Measurements from ENCODE around the gene DRG2. TPM values are rescaled to one million over a fixed set of nuclear protein-coding genes. Genes with fewer than 3 reads are reported as not detected.
A peak's percentile ranks its signal among the peaks of the same experiment; 100 is the strongest.

DRG2 gene
- total RNA-seq, 6 experiments from 2014 or later, result 10.4 to 28.8 (median 17.3) TPM

DNA sequence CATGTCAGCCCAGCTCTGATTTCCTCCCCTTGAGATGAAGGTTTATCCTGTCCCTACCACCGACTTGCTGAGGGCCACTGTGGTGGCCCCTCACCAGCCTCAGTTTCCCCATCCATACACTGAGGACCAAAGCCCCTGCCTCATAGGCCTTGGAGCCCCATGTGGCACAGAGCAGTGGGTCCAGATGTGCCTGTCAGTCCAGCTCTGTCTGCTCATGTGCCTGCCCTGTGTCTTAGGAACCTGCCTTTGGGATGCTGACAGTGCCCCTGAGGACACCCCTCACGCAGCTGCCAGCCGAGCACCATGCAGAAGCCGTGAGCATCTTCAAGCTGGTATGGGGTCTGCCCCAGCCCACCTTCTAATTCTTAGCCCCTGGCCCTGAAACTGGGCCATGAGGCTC, 56.5 kb downstream of the DRG2 start:
- H3K9me3 ChIP-seq, result no peaks in the 10 kb centered on the region
- H3K27ac ChIP-seq, result no peak overlapping the region
- no peak overlapping the region for H3K4me3 ChIP-seq
- DNase-seq, result no peak
- ATAC-seq, result no peak
- 100% methylated on average over 3 of the region's 4 CpGs for WGBS (ENCODE audit: insufficient coverage, low coverage, low lambda C conversion rate, missing lambda C conversion rate)
- H3K27me3 ChIP-seq, result no peaks in the 10 kb centered on the region
- intact Hi-C loops (cut with DNase I), result no loop called here
- H3K4me1 ChIP-seq, result peaks cover 0 to 18% (median 6%) of the 10 kb centered on the region in 4 donors
- TF ChIP-seq POLR2A (IDR thresholded peaks at IDR 0.05), result no peak
- H3K36me3 ChIP-seq, result no peaks in the 10 kb centered on the region

DNA sequence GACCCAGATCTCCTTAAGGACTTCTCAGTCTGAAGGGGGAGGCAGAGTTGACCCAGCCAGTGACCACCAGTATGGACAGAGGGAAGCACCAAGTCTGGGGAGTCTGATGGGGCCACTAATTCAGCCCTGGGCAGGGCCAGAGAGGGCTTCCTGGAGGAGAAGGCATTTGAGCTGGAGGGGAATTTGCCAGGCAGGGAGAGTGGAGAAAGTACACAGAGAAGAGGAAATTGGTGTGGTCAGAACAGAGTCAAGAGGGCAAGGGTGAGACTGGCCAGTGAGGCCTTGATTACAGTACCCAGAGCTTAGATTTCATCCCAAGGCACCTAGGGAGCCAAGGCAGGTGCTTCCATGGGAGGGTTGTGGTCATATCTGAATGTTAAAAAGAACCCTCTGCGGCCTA, 57.1 kb downstream of the DRG2 start:
- Histone ChIP-seq H3K36me3 (no peaks in the 10 kb centered on the region), H3K27ac (no peak overlapping the region), H3K27me3 (no peaks in the 10 kb centered on the region), H3K4me3 (no peak overlapping the region), H3K4me1 (peaks cover 0 to 12% (median 3%) of the 10 kb centered on the region in 4 donors), H3K9me3 (no peaks in the 10 kb centered on the region)
- no peak for TF ChIP-seq POLR2A (IDR thresholded peaks at IDR 0.05)
- TF ChIP-seq, protein P1, sequence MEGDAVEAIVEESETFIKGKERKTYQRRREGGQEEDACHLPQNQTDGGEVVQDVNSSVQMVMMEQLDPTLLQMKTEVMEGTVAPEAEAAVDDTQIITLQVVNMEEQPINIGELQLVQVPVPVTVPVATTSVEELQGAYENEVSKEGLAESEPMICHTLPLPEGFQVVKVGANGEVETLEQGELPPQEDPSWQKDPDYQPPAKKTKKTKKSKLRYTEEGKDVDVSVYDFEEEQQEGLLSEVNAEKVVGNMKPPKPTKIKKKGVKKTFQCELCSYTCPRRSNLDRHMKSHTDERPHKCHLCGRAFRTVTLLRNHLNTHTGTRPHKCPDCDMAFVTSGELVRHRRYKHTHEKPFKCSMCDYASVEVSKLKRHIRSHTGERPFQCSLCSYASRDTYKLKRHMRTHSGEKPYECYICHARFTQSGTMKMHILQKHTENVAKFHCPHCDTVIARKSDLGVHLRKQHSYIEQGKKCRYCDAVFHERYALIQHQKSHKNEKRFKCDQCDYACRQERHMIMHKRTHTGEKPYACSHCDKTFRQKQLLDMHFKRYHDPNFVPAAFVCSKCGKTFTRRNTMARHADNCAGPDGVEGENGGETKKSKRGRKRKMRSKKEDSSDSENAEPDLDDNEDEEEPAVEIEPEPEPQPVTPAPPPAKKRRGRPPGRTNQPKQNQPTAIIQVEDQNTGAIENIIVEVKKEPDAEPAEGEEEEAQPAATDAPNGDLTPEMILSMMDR (IDR thresholded peaks at IDR 0.05), result no peak
- ATAC-seq (peak in 2 of 4 donors; percentile 4 to 40), DNase-seq (no peak)
- no CpG with 5 or more reads among the region's 1 CpG for WGBS (ENCODE audit: insufficient coverage, low coverage, low lambda C conversion rate, missing lambda C conversion rate)
- intact Hi-C loops (cut with DNase I), result no loop called here

- Histone ChIP-seq H3K9me3 (no peaks in the 10 kb centered on the region), H3K27me3 (no peaks in the 10 kb centered on the region), H3K4me3 (no peak overlapping the region), H3K4me1 (peaks cover 0 to 3% (median 0%) of the 10 kb centered on the region in 4 donors), H3K36me3 (no peaks in the 10 kb centered on the region), H3K27ac (no peak overlapping the region)
- 83% methylated on average over 3 of the region's 13 CpGs for WGBS (ENCODE audit: insufficient coverage, low coverage, low lambda C conversion rate, missing lambda C conversion rate)
- intact Hi-C loops (cut with DNase I), result no loop called here
- DNase-seq, result peak in 1 of 3 donors; percentile 13
- no peak for ATAC-seq
- TF ChIP-seq, protein P1 (IDR thresholded peaks at IDR 0.05), result no peak
- no peak for TF ChIP-seq POLR2A (IDR thresholded peaks at IDR 0.05)
Measured at GRCh38 chr17:18145811-18146210, 58.1 kb downstream of the DRG2 start.

- TF ChIP-seq POLR2A (IDR thresholded peaks at IDR 0.05), result no peak
- TF ChIP-seq, protein P1 (IDR thresholded peaks at IDR 0.05), result no peak
- intact Hi-C loops (cut with DNase I), result no loop called here
- WGBS (ENCODE audit: insufficient coverage, low coverage, low lambda C conversion rate, missing lambda C conversion rate), result 83% methylated on average over 2 of the region's 2 CpGs
Measured at GRCh38 chr17:18146259-18146658, 58.5 kb downstream of the DRG2 start.

GRCh38 chr17:18146980-18147379, 59.2 kb downstream of the DRG2 start:
- DNase-seq, result no peak
- Histone ChIP-seq H3K27ac (no peak overlapping the region), H3K36me3 (no peaks in the 10 kb centered on the region), H3K4me3 (no peak overlapping the region), H3K4me1 (peaks cover 0 to 3% (median 0%) of the 10 kb centered on the region in 4 donors), H3K27me3 (no peaks in the 10 kb centered on the region), H3K9me3 (no peaks in the 10 kb centered on the region)
- ATAC-seq, result no peak
- intact Hi-C loops (cut with DNase I), result no loop called here
- WGBS (ENCODE audit: insufficient coverage, low coverage, low lambda C conversion rate, missing lambda C conversion rate), result 100% methylated on average over 2 of the region's 3 CpGs
- TF ChIP-seq, protein P1 (IDR thresholded peaks at IDR 0.05), result no peak
- no peak for TF ChIP-seq POLR2A (IDR thresholded peaks at IDR 0.05)

More at GRCh38 chr17:18146259-18146658, 58.5 kb downstream of the DRG2 start:
- no peak overlapping the region for H3K27ac ChIP-seq
- no peaks in the 10 kb centered on the region for H3K27me3 ChIP-seq
- H3K9me3 ChIP-seq, result no peaks in the 10 kb centered on the region
- DNase-seq (no peak), ATAC-seq (no peak)
- H3K36me3 ChIP-seq, result no peaks in the 10 kb centered on the region
- H3K4me3 ChIP-seq, result no peak overlapping the region
- peaks cover 0 to 3% (median 0%) of the 10 kb centered on the region in 4 donors for H3K4me1 ChIP-seq
